OCI-M2 (cell line): Measurements from ENCODE around the gene CRACDL.
"Not testable (repeated sequence)": the region's sequence is repeated elsewhere in the genome, so short reads cannot be mapped to it uniquely, and the experiment has no call there.

Experiments
- DNase-seq: peaks from one replicate; lab custom pipeline; 2025; ENCODE audit not compliant: unreplicated experiment; lab: John Stamatoyannopoulos, UW

Gene CRACDL

GRCh38 chr2:98907966-98908905 is 27.8 kb downstream of the CRACDL start:
- DNase-seq, result no peak

- no peak for DNase-seq
These were observed 28.6 kb downstream of the CRACDL start for GRCh38 chr2:98907385-98907784.

- no peak for DNase-seq
These were observed 32.1 kb downstream of the CRACDL start for GRCh38 chr2:98903767-98904485.

GRCh38 chr2:98903064-98903355 is 33.0 kb downstream of the CRACDL start:
- DNase-seq, result no peak

GRCh38 chr2:98902209-98903063 is 33.6 kb downstream of the CRACDL start:
- no peak for DNase-seq

- no peak for DNase-seq
These were observed 34.3 kb downstream of the CRACDL start for GRCh38 chr2:98901702-98902101.

- no peak for DNase-seq
These were observed 34.7 kb downstream of the CRACDL start for GRCh38 chr2:98901291-98901690.

- no peak for DNase-seq
These were observed 35.3 kb downstream of the CRACDL start for GRCh38 chr2:98900721-98901120.

GRCh38 chr2:98899703-98900078 is 36.3 kb downstream of the CRACDL start:
- DNase-seq, result not testable (repeated sequence)

- DNase-seq, result no peak
These were observed 36.9 kb downstream of the CRACDL start for GRCh38 chr2:98899041-98899702.

GRCh38 chr2:98898423-98898841 is 37.6 kb downstream of the CRACDL start:
- DNase-seq, result no peak

GRCh38 chr2:98897746-98898145 is 38.3 kb downstream of the CRACDL start:
- DNase-seq, result no peak

GRCh38 chr2:98896944-98897343 is 39.1 kb downstream of the CRACDL start:
- no peak for DNase-seq

GRCh38 chr2:98896416-98896815 is 39.6 kb downstream of the CRACDL start:
- DNase-seq, result no peak

- DNase-seq, result no peak
These were observed 40.1 kb downstream of the CRACDL start for GRCh38 chr2:98895901-98896300.

- DNase-seq, result no peak
These were observed 40.8 kb downstream of the CRACDL start for GRCh38 chr2:98895221-98895620.

- DNase-seq, result no peak
These were observed 41.6 kb downstream of the CRACDL start for GRCh38 chr2:98894331-98895000.

GRCh38 chr2:98893911-98894321 is 42.1 kb downstream of the CRACDL start:
- DNase-seq, result no peak

GRCh38 chr2:98892871-98893270 is 43.2 kb downstream of the CRACDL start:
- no peak for DNase-seq

GRCh38 chr2:98891591-98891990 is 44.4 kb downstream of the CRACDL start:
- no peak for DNase-seq
